Subcutaneous adipose tissue (tissue), 4 donors: Measurements from ENCODE around the gene GRXCR1. TPM values are rescaled to one million over a fixed set of nuclear protein-coding genes. Genes with fewer than 3 reads are reported as not detected.

Experiments used
- total RNA-seq, 4 donors: library from RNA; depleted of rRNA; stranded (reverse); fragments of >200 nt; gene quantifications; one replicate each; pipeline ENCODE4 v1.1.0, GENCODE V29; 2016
- TF ChIP-seq, protein P1 (sequence below): fragments of 450-650 bp; IDR thresholded peaks from one replicate; pipeline ENCODE4 v1.5.1; 2016; ENCODE audit warnings: low read depth, mild to moderate bottlenecking, control low read depth, antibody characterized with exemption, moderate library complexity

GRXCR1 gene
- total RNA-seq, 4 donors from 2014 or later, result not detected

DNA sequence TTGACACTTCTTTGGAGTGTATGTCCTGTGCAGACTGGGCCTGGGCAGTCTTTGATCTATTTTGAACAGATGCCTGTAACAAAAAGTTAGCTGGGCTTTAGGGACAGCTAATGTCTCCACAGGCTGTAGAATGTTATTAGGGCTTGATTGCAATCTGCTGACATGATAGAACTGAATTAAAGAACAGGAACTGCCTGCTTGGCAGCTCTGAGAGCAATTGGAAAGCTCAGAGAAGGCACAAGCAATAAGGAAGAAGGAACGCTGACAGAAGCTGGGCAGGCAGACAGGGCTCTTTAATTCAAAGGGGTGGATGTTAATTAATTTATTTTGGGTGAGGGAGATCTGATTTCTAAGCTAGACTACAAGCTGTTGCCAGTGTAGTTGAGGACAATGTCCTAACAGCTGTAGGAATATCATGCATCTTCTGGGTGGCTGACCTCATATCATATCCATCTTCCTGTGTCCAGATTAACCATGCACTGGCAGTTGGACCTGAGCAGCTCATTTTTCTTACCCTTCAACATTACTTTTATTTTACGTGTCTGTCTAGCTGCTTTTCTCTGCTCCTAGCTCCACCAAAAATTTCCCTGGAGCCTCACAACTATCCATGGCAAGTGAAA, 20.7 kb upstream of the GRXCR1 start:
- TF ChIP-seq, protein P1, sequence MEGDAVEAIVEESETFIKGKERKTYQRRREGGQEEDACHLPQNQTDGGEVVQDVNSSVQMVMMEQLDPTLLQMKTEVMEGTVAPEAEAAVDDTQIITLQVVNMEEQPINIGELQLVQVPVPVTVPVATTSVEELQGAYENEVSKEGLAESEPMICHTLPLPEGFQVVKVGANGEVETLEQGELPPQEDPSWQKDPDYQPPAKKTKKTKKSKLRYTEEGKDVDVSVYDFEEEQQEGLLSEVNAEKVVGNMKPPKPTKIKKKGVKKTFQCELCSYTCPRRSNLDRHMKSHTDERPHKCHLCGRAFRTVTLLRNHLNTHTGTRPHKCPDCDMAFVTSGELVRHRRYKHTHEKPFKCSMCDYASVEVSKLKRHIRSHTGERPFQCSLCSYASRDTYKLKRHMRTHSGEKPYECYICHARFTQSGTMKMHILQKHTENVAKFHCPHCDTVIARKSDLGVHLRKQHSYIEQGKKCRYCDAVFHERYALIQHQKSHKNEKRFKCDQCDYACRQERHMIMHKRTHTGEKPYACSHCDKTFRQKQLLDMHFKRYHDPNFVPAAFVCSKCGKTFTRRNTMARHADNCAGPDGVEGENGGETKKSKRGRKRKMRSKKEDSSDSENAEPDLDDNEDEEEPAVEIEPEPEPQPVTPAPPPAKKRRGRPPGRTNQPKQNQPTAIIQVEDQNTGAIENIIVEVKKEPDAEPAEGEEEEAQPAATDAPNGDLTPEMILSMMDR, result no peak

DNA sequence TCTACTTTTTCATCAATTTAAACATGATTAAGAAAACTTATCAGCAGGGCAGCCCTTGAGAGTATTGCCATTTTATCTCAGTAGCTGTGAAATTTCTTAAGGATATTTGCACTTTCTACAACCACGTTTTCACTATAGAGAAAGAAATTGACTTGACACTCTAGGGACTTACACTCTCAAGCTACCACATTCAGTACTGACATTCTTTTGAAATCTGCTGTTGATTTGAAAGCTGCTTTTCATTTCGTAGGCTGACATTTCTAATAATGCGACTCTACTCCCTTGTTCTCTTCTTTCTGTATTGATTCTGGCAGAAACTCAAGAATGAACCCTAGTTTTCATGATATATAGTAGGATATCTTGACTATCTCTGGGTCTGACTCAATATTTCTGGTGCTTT, 13.7 kb upstream of the GRXCR1 start:
- TF ChIP-seq, protein P1, result no peak

DNA sequence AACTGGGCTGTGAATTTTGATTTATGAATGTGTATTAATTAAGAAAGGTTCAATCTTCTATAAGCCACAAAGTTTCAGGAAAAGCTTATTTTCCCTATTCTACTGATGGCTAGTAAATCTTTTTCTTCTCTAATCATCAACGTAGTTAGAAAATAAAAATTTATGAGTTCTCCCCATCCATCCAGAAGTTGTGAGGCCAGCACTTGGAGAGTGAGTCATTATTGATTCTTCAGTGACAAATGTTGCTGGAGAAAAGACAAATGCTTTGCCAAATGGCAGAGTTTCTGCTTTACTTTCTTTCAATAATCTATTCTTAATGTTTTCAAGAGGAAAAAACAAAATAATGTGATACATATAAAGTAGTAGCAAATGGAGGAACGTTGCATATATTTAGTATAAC, 11.3 kb upstream of the GRXCR1 start:
- TF ChIP-seq, protein P1, result no peak

DNA sequence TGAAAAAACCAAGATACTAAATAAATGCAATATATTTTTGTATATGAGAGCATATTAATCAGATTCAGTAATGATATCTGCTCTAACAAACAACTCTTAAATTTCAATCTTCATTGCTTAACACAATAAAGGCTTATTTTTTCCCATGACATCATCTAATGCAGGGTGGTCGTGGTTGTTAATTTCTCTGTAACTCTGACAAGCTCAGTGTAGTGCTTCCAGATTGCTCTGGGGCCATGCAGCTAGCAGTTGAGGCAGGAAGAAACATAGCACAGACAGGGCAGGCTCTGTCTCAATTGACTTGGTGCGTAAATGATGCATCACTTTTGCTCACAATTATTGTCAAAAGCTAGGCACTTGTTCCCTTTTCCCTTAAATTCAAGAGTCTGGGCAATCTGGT, 869 bp upstream of the GRXCR1 start:
- TF ChIP-seq, protein P1, result no peak

DNA sequence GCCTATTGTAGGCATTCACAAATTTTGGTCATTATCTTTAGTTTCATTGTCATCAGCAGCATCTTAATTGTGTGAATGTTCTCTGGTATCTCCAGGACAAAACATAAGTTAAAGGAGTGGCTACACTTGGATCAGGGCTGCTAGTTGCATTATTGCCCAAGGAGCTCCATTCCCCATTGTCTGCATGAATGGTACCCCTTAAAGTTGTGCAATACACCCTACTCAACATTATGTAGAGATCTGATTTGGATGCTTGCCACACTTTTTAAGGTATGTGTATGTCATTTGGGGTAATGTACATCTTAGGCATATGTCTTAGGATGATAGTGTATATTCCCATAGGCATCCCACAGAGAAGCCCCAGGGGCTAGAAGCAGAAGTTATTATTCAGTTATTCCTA, 2.9 kb downstream of the GRXCR1 start:
- TF ChIP-seq, protein P1, result no peak

DNA sequence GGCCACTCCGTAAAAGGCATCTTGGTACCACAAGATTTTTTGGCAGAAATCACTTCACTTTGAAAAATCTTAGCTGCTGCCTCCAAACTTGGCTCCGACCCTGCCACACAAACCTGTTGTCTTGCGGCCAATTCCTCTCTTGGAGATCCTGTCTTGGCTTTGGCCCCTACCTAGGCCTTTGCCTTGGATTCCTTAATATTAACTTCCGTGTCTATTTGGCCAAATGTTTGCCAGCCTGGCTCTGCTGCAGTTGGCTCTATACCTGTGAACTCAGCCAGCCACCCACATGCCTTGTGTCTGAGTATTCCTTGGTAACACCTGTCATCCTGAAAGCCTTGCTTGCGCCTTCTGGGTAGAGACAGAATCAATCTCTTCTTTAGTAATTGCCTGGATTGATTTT, 12.5 kb downstream of the GRXCR1 start:
- TF ChIP-seq, protein P1, result no peak

DNA sequence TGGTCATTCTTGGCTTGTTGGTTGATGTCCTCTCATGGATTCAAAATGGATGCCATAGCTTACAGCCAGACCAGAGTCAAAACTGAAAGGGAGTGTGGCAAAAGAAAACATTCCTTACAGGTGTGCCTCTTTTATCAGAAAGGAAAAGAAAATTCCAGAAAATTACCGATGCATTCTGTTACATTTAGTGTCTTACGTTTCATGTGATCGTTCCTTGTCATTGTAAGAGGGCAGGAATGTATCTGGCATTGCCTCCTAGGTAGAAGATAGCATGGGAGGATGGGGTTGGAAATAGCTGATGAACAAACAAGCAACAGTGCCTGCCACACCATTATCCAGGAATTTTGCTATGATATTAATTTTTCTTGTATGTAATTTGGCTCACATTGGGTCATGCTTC, 13.1 kb downstream of the GRXCR1 start:
- TF ChIP-seq, protein P1, result no peak
